ENCODE results near the gene DAGLA. TPM values are rescaled to one million over a fixed set of nuclear protein-coding genes. Genes with fewer than 3 reads are reported as not detected.

The DAGLA gene
- total RNA-seq, 1 donor from 2014 or later = 1.1 TPM

DNA sequence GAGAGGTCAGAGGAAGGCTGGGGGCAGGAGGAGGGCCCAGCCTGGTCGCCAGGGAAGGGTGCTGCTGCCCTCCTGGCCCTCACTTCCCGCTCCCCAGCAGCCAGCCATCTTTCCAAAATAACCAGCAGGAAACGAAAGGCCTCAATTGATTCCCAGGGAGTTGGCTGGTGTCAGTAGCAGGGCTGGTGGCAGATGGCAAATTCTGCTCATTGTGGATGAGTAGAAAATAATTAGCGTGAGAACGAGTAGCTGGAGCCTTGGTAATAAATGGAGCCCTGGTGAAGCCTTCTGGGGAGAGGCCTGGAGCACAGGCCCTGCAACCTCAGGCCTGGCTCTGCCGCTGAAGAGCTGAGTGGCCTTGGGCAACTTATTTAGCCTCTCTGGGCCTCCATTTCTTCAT lies 31.3 kb downstream of the DAGLA start:
- no peak for DNase-seq (ENCODE audit: low spot score)
- H3K4me1 ChIP-seq = peaks cover 33% of the 10 kb centered on the region
- Mint-ChIP-seq H3K27ac (peak overlapping the region; percentile 79), H3K4me3 (no peak overlapping the region), H3K27me3 (ENCODE audit: insufficient read depth, low read depth) (peaks cover 7% of the 10 kb centered on the region), H3K36me3 (no peaks in the 10 kb centered on the region), H3K9me3 (no peaks in the 10 kb centered on the region), H3K4me1 (peaks cover 44% of the 10 kb centered on the region)
- no peak overlapping the region for H3K4me2 ChIP-seq
- peaks cover 8% of the 10 kb centered on the region for H3F3A ChIP-seq (ENCODE audit: low read depth)
- H3K27ac ChIP-seq = no peak overlapping the region
- H2AFZ ChIP-seq (replicated peaks) = no peak overlapping the region
- H3K36me3 ChIP-seq = no peaks in the 10 kb centered on the region
- H4K20me1 ChIP-seq (ENCODE audit: low read depth) = no peaks in the 10 kb centered on the region
- TF ChIP-seq, protein P1, sequence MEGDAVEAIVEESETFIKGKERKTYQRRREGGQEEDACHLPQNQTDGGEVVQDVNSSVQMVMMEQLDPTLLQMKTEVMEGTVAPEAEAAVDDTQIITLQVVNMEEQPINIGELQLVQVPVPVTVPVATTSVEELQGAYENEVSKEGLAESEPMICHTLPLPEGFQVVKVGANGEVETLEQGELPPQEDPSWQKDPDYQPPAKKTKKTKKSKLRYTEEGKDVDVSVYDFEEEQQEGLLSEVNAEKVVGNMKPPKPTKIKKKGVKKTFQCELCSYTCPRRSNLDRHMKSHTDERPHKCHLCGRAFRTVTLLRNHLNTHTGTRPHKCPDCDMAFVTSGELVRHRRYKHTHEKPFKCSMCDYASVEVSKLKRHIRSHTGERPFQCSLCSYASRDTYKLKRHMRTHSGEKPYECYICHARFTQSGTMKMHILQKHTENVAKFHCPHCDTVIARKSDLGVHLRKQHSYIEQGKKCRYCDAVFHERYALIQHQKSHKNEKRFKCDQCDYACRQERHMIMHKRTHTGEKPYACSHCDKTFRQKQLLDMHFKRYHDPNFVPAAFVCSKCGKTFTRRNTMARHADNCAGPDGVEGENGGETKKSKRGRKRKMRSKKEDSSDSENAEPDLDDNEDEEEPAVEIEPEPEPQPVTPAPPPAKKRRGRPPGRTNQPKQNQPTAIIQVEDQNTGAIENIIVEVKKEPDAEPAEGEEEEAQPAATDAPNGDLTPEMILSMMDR (IDR thresholded peaks at IDR 0.05) = no peak
- TF ChIP-seq EZH2phosphoT487 (IDR thresholded peaks at IDR 0.05) = no peak
- no peak for TF ChIP-seq EZH2 (IDR thresholded peaks at IDR 0.05)
- H3K79me2 ChIP-seq (ENCODE audit: low read depth) = no peaks in the 10 kb centered on the region
- H3K27me3 ChIP-seq = no peaks in the 10 kb centered on the region
- H3K9me3 ChIP-seq (ENCODE audit: low read depth) = no peaks in the 10 kb centered on the region
- H3K4me3 ChIP-seq = no peak overlapping the region
- H3K9ac ChIP-seq = no peak overlapping the region

DNA sequence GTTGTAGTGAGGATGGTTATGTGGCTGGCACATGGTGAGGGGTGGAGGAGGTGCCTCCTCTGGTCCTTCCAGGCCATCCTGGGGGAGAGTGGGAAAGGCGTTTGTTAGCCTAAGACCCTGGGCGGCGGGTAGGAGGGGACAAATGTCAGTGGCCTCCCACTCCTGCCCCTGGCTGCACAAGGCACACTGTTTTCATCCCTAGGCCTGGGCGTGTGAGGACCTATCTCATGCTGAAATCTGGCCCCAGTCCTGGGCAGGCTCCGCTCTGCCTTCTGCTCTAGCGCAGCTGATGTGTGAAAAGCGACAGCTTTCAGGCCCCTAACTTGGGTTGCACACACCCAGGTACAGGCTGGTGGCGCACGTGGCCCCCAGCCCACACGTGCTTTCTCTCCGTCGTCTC lies 32.1 kb downstream of the DAGLA start:
- H3K9ac ChIP-seq = no peak overlapping the region
- Mint-ChIP-seq H3K4me1 (peaks cover 51% of the 10 kb centered on the region), H3K36me3 (no peaks in the 10 kb centered on the region), H3K9me3 (no peaks in the 10 kb centered on the region), H3K27ac (no peak overlapping the region), H3K4me3 (no peak overlapping the region), H3K27me3 (ENCODE audit: insufficient read depth, low read depth) (peaks cover 7% of the 10 kb centered on the region)
- no peaks in the 10 kb centered on the region for H4K20me1 ChIP-seq (ENCODE audit: low read depth)
- no peaks in the 10 kb centered on the region for H3K79me2 ChIP-seq (ENCODE audit: low read depth)
- peaks cover 9% of the 10 kb centered on the region for H3F3A ChIP-seq (ENCODE audit: low read depth)
- H3K4me3 ChIP-seq = no peak overlapping the region
- H3K27me3 ChIP-seq = no peaks in the 10 kb centered on the region
- TF ChIP-seq, protein P1 (IDR thresholded peaks at IDR 0.05) = no peak
- no peak for TF ChIP-seq EZH2phosphoT487 (IDR thresholded peaks at IDR 0.05)
- TF ChIP-seq EZH2 (IDR thresholded peaks at IDR 0.05) = no peak
- H3K36me3 ChIP-seq = no peaks in the 10 kb centered on the region
- H3K27ac ChIP-seq = no peak overlapping the region
- no peaks in the 10 kb centered on the region for H3K9me3 ChIP-seq (ENCODE audit: low read depth)
- no peak for DNase-seq (ENCODE audit: low spot score)
- peaks cover 40% of the 10 kb centered on the region for H3K4me1 ChIP-seq
- no peak overlapping the region for H2AFZ ChIP-seq (replicated peaks)
- no peak overlapping the region for H3K4me2 ChIP-seq

DNA sequence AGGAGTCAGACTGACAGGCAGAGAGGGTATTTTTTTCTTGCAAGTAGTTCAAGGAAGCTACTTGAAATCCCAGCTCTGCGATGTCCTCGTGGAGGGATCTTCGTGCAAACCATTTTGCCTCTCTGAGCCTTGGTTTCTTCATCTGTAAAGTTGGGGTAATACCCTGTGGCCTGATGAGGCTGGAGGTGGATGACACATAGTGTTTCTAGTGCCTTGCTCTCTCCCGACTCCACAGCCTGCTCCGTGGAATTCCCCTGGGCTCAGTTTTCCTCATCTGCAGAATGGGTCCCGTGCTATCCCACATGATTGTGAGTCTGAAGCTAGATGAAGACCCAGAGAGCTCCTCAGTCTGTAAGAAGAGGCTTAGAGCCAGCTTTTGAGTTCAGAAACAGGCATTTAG lies 32.7 kb downstream of the DAGLA start:
- Histone ChIP-seq H3K9me3 (ENCODE audit: low read depth) (no peaks in the 10 kb centered on the region), H3K36me3 (no peaks in the 10 kb centered on the region), H3K9ac (no peak overlapping the region), H2AFZ (replicated peaks) (no peak overlapping the region), H3K4me3 (no peak overlapping the region), H3F3A (ENCODE audit: low read depth) (peaks cover 15% of the 10 kb centered on the region), H3K4me2 (no peak overlapping the region), H3K4me1 (peaks cover 44% of the 10 kb centered on the region), H4K20me1 (ENCODE audit: low read depth) (no peaks in the 10 kb centered on the region), H3K27ac (no peak overlapping the region), H3K27me3 (no peaks in the 10 kb centered on the region), H3K79me2 (ENCODE audit: low read depth) (no peaks in the 10 kb centered on the region)
- H3K36me3 Mint-ChIP-seq = no peaks in the 10 kb centered on the region
- TF ChIP-seq EZH2 (IDR thresholded peaks at IDR 0.05) (no peak), EZH2phosphoT487 (IDR thresholded peaks at IDR 0.05) (no peak)
- TF ChIP-seq, protein P1 (IDR thresholded peaks at IDR 0.05) = no peak
- no peaks in the 10 kb centered on the region for H3K9me3 Mint-ChIP-seq
- no peak overlapping the region for H3K4me3 Mint-ChIP-seq
- H3K27ac Mint-ChIP-seq = no peak overlapping the region
- peaks cover 7% of the 10 kb centered on the region for H3K27me3 Mint-ChIP-seq (ENCODE audit: insufficient read depth, low read depth)
- no peak for DNase-seq (ENCODE audit: low spot score)
- peaks cover 56% of the 10 kb centered on the region for H3K4me1 Mint-ChIP-seq

All from neural progenitor cell (in vitro differentiated cells).